HEK293 (cell line): ENCODE data around the gene TRAF3IP1.

Experiments used
- PRDM1 ChIP-seq: fragments of 450-650 bp; formaldehyde crosslinking; IDR thresholded peaks from 2 replicates; pipeline ENCODE4; 2016; ENCODE audit warnings: missing biosample characterization, missing genetic modification characterization
- TCF7L2 ChIP-seq: IDR thresholded peaks from 2 replicates; pipeline ENCODE4 v1.6.1; 2011; ENCODE audit warnings: low read depth, mild to moderate bottlenecking, inconsistent platforms, low read length, moderate library complexity, borderline replicate concordance
- YY1 ChIP-seq: fragments of 450-650 bp; formaldehyde crosslinking; IDR thresholded peaks from 2 replicates; pipeline ENCODE4 v1.5.1; 2018; ENCODE audit warnings: missing biosample characterization, missing genetic modification characterization
- ZNF10 ChIP-seq: fragments of 450-650 bp; formaldehyde crosslinking; IDR thresholded peaks from 2 replicates; pipeline ENCODE4 v1.5.1; 2017; ENCODE audit warnings: missing biosample characterization, missing genetic modification characterization
- ZNF175 ChIP-seq: fragments of 450-650 bp; formaldehyde crosslinking; IDR thresholded peaks from 2 replicates; pipeline ENCODE4 v1.5.1; 2016; ENCODE audit warnings: missing biosample characterization, missing genetic modification characterization
- ZNF311 ChIP-seq: fragments of 450-650 bp; formaldehyde crosslinking; IDR thresholded peaks from 2 replicates; pipeline ENCODE4 v1.5.1; 2017; ENCODE audit warnings: missing biosample characterization, missing genetic modification characterization, borderline replicate concordance
- ZNF426 ChIP-seq: fragments of 450-650 bp; formaldehyde crosslinking; IDR thresholded peaks from 2 replicates; pipeline ENCODE4 v1.5.1; 2017; ENCODE audit warnings: missing biosample characterization, missing genetic modification characterization, mild to moderate bottlenecking, inconsistent platforms, moderate library complexity
- ZNF785 ChIP-seq: fragments of 450-650 bp; formaldehyde crosslinking; IDR thresholded peaks from 2 replicates; pipeline ENCODE4 v1.5.1; 2016; ENCODE audit warnings: missing biosample characterization, missing genetic modification characterization
- ZNF830 ChIP-seq: fragments of 450-650 bp; IDR thresholded peaks from 2 replicates; pipeline ENCODE4 v1.5.0; 2018; ENCODE audit warnings: missing biosample characterization, missing genetic modification characterization, low read depth, mild to moderate bottlenecking, moderate library complexity
- TF ChIP-seq, protein P1 (sequence below): fragments of 450-650 bp; formaldehyde crosslinking; IDR thresholded peaks from 2 replicates; pipeline ENCODE4 v1.5.1; 2016; ENCODE audit warnings: missing biosample characterization, missing genetic modification characterization
- TF ChIP-seq, protein P2 (sequence below): fragments of 450-650 bp; formaldehyde crosslinking; IDR thresholded peaks from 2 replicates; pipeline ENCODE4 v1.5.1; 2016; ENCODE audit warnings: missing biosample characterization, missing genetic modification characterization

DNA sequence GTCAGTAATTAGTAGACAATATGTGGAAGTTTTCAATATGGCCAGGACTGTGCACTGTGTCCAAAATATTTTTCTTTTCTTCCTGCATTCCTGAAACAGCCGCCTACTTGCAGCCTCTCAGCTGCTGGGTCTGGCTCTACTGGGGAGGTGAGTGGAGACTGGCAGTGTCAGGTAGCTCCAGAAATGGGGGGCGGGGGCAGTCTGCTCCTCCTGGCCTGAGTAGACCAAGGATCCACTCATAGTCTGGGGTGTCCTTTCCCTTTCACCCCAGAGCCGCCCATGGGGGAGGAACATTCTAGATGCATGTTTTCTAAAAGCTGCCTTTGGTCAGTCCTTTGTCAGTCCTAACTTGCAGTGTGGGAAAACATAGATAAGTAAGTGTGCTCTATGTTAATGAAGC, 23.7 kb downstream of the TRAF3IP1 start:
- TF ChIP-seq, protein P1, sequence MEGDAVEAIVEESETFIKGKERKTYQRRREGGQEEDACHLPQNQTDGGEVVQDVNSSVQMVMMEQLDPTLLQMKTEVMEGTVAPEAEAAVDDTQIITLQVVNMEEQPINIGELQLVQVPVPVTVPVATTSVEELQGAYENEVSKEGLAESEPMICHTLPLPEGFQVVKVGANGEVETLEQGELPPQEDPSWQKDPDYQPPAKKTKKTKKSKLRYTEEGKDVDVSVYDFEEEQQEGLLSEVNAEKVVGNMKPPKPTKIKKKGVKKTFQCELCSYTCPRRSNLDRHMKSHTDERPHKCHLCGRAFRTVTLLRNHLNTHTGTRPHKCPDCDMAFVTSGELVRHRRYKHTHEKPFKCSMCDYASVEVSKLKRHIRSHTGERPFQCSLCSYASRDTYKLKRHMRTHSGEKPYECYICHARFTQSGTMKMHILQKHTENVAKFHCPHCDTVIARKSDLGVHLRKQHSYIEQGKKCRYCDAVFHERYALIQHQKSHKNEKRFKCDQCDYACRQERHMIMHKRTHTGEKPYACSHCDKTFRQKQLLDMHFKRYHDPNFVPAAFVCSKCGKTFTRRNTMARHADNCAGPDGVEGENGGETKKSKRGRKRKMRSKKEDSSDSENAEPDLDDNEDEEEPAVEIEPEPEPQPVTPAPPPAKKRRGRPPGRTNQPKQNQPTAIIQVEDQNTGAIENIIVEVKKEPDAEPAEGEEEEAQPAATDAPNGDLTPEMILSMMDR (tag by site-specific recombination), result no peak
- TF ChIP-seq ZNF10 (tag by site-specific recombination), result no peak
- TF ChIP-seq YY1 (tag by site-specific recombination), result no peak
- no peak for TF ChIP-seq ZNF785 (tag by site-specific recombination)
- TF ChIP-seq TCF7L2, result no peak
- TF ChIP-seq ZNF830 (tag by site-specific recombination), result no peak
- TF ChIP-seq ZNF311 (tag by site-specific recombination), result no peak
- TF ChIP-seq, protein P2, sequence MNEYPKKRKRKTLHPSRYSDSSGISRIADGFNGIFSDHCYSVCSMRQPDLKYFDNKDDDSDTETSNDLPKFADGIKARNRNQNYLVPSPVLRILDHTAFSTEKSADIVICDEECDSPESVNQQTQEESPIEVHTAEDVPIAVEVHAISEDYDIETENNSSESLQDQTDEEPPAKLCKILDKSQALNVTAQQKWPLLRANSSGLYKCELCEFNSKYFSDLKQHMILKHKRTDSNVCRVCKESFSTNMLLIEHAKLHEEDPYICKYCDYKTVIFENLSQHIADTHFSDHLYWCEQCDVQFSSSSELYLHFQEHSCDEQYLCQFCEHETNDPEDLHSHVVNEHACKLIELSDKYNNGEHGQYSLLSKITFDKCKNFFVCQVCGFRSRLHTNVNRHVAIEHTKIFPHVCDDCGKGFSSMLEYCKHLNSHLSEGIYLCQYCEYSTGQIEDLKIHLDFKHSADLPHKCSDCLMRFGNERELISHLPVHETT (tag by site-specific recombination), result no peak
- no peak for TF ChIP-seq PRDM1 (tag by site-specific recombination)
- TF ChIP-seq ZNF426 (tag by site-specific recombination), result no peak
- TF ChIP-seq ZNF175 (tag by site-specific recombination), result no peak
